GM18907 (cell line): ENCODE results near the gene CDK15.
"Not testable (repeated sequence)": the region's sequence is repeated elsewhere in the genome, so short reads cannot be mapped to it uniquely, and the experiment has no call there.

Experiments
- ATAC-seq: cut with Tn5 transposase; IDR thresholded peaks from one replicate; pipeline ENCODE4 v1.9.1; 2021; ENCODE audit warnings: mild to moderate bottlenecking, moderate library complexity; ENCODE audit not compliant: unreplicated experiment

Gene CDK15

DNA sequence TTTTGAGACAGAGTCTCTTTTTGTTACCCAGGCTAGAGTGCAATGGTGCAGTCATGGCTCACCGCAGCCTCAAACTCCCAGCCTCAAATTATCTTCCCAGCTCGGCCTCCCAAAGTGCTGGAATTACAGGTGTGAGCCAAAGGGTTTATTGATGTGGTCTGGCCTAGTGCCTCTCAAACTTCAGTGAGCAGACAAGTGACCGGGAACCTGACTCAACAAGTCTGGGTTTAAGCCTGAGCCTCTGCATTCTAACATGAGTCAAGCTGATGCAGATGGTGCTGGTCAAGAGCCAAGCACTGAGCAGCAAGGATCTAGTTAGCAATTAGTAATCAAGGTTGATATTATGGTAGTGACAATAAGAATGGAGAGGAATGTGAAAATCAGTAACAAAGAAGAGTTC is 21.3 kb downstream of the CDK15 start:
- no peak for ATAC-seq

GRCh38 chr2:201828220-201828619 is 21.9 kb downstream of the CDK15 start:
- ATAC-seq: no peak

DNA sequence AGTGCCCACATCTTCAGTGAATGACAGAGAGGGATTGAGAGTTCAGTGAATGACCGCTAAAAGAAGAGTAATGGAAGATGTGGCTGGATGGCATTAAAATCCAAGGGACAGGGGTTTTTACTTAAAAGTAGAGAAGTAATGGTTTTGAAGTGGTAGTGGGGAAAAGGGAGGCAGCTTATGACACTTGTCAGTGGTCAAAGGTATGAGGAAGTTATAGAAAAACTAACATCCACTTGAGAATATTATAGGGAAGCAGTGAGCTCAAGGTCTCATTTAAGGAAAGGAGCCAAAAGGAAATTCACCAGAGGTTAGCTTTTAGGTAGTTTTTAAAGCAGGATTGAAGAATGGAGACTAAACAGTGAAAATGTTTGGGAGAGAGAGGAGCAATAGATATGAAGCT is 24.3 kb downstream of the CDK15 start:
- no peak for ATAC-seq

- ATAC-seq: no peak
Observed at GRCh38 chr2:201831469-201831868, 25.1 kb downstream of the CDK15 start.

DNA sequence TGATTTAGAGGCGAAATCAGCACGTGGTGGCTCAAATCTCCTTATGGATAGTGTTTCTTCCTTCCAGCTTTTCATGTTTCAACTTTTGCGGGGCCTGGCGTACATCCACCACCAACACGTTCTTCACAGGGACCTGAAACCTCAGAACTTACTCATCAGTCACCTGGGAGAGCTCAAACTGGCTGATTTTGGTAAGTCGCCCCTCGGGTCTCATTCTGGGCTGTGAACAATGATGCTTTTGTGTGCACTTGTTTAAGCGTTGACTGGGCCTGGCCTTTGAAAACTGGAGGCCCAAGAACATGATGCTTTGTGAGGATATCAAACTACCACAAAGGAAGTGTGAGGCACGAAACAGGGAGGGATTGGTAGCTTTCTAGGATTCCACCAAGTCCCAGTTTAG is 27.4 kb downstream of the CDK15 start:
- no peak for ATAC-seq

DNA sequence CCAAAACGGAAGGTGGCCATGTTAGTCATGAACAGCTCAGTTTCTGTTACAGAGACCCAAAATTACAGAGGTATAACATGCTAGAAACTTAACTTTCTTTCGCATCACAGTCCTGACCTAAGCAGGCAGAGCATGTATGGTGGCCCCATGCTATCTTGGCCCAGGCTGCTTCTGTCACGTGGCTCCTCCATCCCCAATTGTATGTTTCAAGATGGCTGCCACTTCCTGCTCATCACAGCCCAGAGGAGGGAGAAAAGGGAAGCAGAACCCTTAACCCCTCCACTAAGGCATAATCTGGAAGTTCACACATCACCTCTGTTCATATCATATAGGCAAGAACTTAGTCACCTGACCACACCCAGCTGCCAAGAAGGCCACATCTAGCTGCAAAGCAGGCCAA is 28.7 kb downstream of the CDK15 start:
- no peak for ATAC-seq

DNA sequence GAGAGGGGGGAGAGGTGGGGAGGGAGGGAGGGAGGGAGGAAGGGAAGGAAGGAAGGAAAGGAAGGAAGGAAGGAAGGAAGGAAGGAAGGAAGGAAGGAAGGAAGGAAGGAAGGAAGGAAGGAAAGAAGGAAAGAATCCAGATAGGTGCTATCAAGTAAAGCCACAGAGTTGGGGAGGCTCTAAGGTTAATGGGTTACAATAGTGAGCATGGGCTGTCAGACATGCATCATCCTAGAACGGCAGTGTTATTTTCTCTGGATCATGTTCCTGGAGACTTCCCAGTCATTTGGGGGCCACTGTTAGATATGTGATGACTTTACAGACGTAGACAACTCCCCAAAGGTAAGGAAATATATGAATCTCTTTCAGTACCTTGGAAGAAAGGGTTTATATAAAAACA is 31.1 kb downstream of the CDK15 start:
- ATAC-seq: no peak

DNA sequence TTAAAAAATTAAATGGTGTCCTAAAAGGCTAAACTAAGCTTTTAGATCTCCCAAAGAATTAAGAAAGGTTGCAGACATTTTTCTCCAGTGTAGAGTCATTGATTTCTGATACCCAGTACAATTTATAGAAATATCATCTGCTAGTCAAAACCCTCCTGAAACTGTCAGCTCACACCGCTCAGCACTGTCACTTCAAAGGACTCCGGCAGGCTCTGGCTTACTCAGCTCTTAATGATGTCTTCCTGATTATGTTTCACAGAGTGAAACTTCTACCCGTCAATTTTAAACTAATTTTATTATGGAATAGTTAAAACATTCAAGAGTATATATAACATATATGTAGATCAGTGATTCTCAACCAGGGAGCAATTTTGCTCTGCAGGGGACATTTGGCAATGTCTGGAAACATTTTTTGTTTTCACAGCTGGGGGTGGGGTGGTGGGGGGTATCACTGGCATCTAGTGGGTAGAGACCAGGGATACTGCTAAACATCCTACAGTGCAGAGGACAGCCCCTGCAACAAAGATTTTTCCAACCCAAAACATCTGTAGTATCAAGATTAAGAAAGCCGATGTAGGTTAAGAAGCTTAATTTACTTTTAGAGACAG is 31.6 kb downstream of the CDK15 start:
- ATAC-seq: no peak

DNA sequence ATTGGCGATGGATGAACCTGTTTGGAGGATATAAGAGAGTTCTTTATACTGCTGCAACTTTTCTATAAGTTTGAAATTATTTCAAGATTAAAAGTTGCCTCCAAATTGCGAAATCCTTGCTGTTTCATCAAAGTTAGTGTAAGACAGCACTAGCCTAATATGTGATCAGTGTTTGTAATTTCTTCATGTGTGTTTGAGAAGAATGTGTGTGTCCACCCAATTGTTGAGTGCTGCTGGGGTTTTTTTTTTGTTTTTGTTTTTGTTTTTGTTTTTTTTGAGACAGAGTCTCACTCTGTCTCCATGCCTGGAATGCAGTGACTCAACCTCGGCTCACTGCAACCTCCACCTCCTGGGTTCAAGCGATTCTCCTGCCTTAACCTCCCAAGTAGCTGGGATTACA is 33.4 kb downstream of the CDK15 start:
- ATAC-seq: no peak

- no peak for ATAC-seq
Observed at GRCh38 chr2:201840726-201841125, 34.4 kb downstream of the CDK15 start.

- no peak for ATAC-seq
Observed at GRCh38 chr2:201842131-201842860, 36.0 kb downstream of the CDK15 start.

GRCh38 chr2:201844922-201845321 is 38.6 kb downstream of the CDK15 start:
- ATAC-seq: not testable (repeated sequence)

DNA sequence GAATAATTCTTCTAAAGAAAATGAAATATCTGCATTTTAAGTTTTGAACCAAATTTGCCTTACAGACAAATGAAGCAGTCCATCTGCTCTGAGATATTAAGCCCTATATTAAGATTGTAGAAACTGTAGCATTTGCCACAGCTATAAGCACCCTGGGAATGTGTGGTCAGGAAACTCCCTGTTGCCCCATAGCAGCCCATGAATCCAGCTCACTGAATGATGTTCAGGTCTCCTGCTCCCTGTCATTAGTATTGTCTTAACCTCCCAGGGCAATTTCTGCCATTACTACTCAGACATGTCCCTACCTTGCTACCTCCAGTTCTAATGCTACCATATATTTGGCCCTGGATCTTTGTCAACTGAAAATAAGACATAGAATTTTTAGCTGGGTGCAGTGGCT is 41.1 kb downstream of the CDK15 start:
- ATAC-seq: no peak

- ATAC-seq: no peak
Observed at GRCh38 chr2:201852462-201852861, 46.1 kb downstream of the CDK15 start.

- no peak for ATAC-seq
Observed at GRCh38 chr2:201852878-201853415, 46.6 kb downstream of the CDK15 start.

GRCh38 chr2:201854221-201854801 is 48.0 kb downstream of the CDK15 start:
- no peak for ATAC-seq

GRCh38 chr2:201854841-201855240 is 48.5 kb downstream of the CDK15 start:
- ATAC-seq: no peak

DNA sequence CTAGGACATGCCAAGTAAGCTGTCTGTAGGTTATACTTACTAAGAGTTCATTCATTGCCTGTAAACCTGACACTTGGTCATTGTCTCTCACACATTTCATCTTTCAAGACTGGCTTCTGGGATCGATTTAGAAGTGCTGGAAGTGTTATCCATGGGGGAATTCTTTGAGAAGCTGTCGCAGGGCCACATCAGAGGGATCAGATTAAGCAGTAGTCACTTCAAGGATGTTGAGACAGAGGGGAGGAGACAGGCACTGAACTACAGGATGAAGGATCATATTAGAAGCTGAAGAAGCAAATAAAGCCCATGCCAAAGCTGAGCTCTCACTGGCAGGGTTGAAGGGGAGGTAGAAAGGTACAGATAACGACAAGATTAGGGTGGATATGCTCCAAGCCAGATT is 49.0 kb downstream of the CDK15 start:
- ATAC-seq: no peak

- ATAC-seq: no peak
Observed at GRCh38 chr2:201857326-201857725, 51.0 kb downstream of the CDK15 start.

DNA sequence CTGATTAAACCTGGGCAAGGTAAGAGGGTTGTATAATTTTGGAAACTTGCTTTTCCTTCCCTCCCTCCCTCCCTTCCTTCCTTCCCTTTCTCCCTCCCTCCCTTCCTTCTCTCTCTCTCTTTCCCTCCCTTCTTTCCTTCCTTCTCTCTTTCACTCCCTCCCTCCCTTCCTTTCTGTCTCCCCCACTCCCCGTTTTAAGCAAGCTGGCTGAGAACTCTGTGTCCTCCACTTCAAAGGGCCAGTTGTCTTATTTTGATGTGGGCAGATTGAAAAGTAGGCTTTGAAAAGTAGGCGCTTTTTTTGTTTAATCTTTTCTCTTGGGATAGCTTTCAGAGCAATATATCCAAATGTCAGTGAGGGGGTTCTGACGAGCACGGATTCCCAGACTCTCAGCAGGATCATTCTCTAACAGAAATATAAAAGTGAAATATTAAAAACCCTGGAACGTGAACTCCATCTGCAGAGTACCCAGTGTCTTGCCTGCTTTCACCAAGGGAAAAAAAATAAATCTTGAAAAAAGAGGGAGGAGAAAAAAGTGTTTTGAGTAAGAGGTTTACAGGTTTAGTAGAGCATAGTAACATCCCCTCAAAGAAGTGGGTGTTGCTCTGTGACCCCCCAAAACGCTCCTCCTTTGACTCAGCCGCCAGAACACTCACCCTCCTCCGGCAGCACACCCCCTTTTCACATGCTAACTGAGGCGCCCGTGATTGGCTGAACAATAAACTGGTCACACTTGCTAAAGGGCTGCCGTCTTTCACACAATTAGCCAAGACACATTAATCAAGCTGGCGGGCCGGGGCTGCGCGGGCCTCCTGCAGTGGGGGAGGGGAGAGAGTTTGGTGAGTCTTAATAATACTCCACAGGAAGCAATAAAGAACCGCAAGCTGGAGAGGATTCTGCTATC is 52.2 kb downstream of the CDK15 start:
- no peak for ATAC-seq

GRCh38 chr2:201859949-201860348 is 53.6 kb downstream of the CDK15 start:
- no peak for ATAC-seq
